SH-SY5Y (cell line): ENCODE data around the gene XPNPEP3.

ENCODE experiments used
- GATA2 ChIP-seq: IDR thresholded peaks from 2 replicates; pipeline ENCODE4 v1.6.1; 2011; ENCODE audit warnings: mild to moderate bottlenecking, low read depth, low read length
- GATA3 ChIP-seq: IDR thresholded peaks from 2 replicates; pipeline ENCODE4 v1.6.1; 2011; ENCODE audit warnings: low read depth, mild to moderate bottlenecking, low read length, moderate library complexity

- TF ChIP-seq GATA2 = no peak
- TF ChIP-seq GATA3 = no peak
Observed at GRCh38 chr22:40958299-40958698, 101.4 kb downstream of the XPNPEP3 start.
